ENCODE measurements around the gene ZFAND2B. TPM values are rescaled to one million over a fixed set of nuclear protein-coding genes. Genes with fewer than 3 reads are reported as not detected.

ZFAND2B gene
- total RNA-seq, 1 experiment from 2014 or later = 31.4 TPM

DNA sequence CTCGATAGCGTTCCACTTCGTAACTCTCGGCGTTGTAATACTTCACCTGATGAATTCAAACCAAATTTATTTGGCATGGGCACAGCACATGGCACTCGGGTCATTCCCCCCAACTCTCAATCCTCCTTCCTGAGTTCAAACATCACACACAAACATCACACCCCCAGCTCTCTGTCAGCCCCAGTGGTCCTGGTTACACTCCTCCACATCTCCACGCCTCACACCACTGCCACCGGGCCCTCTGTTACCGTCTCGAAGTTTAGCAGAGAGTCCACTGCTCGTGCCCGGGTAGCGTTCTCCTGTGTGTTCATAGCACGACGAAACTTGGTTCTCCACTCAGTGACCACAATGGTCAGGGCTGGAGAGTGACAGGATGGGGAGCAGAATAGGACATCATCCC, 7.6 kb downstream of the ZFAND2B start:
- H3K4me1 ChIP-seq (ENCODE audit: control insufficient read depth in 1 of 2, insufficient read depth in 2 of 2, low read length in 2 of 2) = peaks cover 6 to 30% of the 10 kb centered on the region in 2 experiments; a peak in 3 of 4 replicates
- ChIA-PET RAD21 (ENCODE audit: low non-redundant PET in 1 of 2, low total read pairs in 2 of 2, uncharacterized antibody in 2 of 2, unreplicated experiment in 2 of 2) (no interaction called here), POLR2A (no interaction called here), CTCF (no interaction called here)
- no TSS peak for BruUV-seq (replicated peaks)
- H4K20me1 ChIP-seq (ENCODE audit: insufficient read depth) = no peaks in the 10 kb centered on the region
- H3K79me2 ChIP-seq (ENCODE audit: insufficient read depth, low read length) = no peaks in the 10 kb centered on the region
- peaks cover 2 to 17% of the 10 kb centered on the region in 2 experiments; a peak in 3 of 4 replicates for H3K36me3 ChIP-seq (ENCODE audit: control insufficient read depth in 1 of 2, insufficient read depth in 2 of 2, low read length in 2 of 2)
- DNase-seq (ENCODE audit: low read depth, low spot score) (no peak), ATAC-seq (no peak)
- H3K9me3 ChIP-seq (ENCODE audit: control insufficient read depth in 1 of 2, insufficient read depth in 1 of 2, low read depth in 1 of 2, low read length in 2 of 2) = no peaks in the 10 kb centered on the region
- no peak overlapping the region for H2AFZ ChIP-seq (ENCODE audit: low read depth, low read length, poor library complexity, severe bottlenecking)
- H3K4me3 ChIP-seq (replicated peaks in 1 of 2; ENCODE audit: low read depth in 1 of 2, low read length in 2 of 2) = no peak overlapping the region
- no peak overlapping the region for H3K9ac ChIP-seq (ENCODE audit: low read length)
- no peaks in the 10 kb centered on the region for H3K27me3 ChIP-seq (ENCODE audit: insufficient read depth, low read length)
- H3K9me2 ChIP-seq (ENCODE audit: insufficient read depth) = no peaks in the 10 kb centered on the region
- intact Hi-C loops (cut with micrococcal nuclease) = no loop called here
- H3K4me2 ChIP-seq (ENCODE audit: low read length) = no peak overlapping the region
- no peak overlapping the region for H3K27ac ChIP-seq (ENCODE audit: low read depth, low read length)
- TF ChIP-seq TCF7L2 (IDR thresholded peaks at IDR 0.05; ENCODE audit: borderline replicate concordance, extremely low read depth, insufficient read depth, insufficient read length) = no peak
- TF ChIP-seq SIN3A (IDR thresholded peaks at IDR 0.05; ENCODE audit: low read depth) = no peak
- TF ChIP-seq ELF1 (IDR thresholded peaks at IDR 0.05; ENCODE audit: borderline replicate concordance, low read depth) = no peak
- no peak for TF ChIP-seq EGR1 (IDR thresholded peaks at IDR 0.05; ENCODE audit: low read depth)
- TF ChIP-seq ZFX (IDR thresholded peaks at IDR 0.05) = no peak
- TF ChIP-seq FOSL1 (IDR thresholded peaks at IDR 0.05; ENCODE audit: low read depth) = no peak
- no peak for TF ChIP-seq CEBPB (IDR thresholded peaks at IDR 0.05; ENCODE audit: low read depth)
- no peak for TF ChIP-seq SRF (IDR thresholded peaks at IDR 0.05; ENCODE audit: low read depth)
- TF ChIP-seq EZH2 (IDR thresholded peaks at IDR 0.05) = no peak
- TF ChIP-seq ZBTB33 (IDR thresholded peaks at IDR 0.05; ENCODE audit: extremely low read depth, insufficient replicate concordance, low read length) = no peak
- TF ChIP-seq RAD21 (IDR thresholded peaks at IDR 0.05; ENCODE audit: low read depth) = no peak
- no peak for TF ChIP-seq ZNF274 (IDR thresholded peaks at IDR 0.05; ENCODE audit: low read depth, low read length)
- TF ChIP-seq YY1 (IDR thresholded peaks at IDR 0.05; ENCODE audit: extremely low read depth, insufficient replicate concordance, low read depth, low read length) = no peak
- no peak for TF ChIP-seq SP1 (IDR thresholded peaks at IDR 0.05; ENCODE audit: low read depth)
